Activated naive CD8-positive, alpha-beta T cell (primary cell): ENCODE data around the gene CSTPP1.
"Not testable (repeated sequence)": the region's sequence is repeated elsewhere in the genome, so short reads cannot be mapped to it uniquely, and the experiment has no call there.

Experiments
- H3K27ac Mint-ChIP-seq: one replicate; pipeline ENCODE4 v1.8.0; 2021; ENCODE audit warnings: mixed read lengths
- H3K27me3 Mint-ChIP-seq: one replicate; pipeline ENCODE4 v1.8.0; 2021; ENCODE audit warnings: mixed read lengths
- H3K36me3 Mint-ChIP-seq: one replicate; pipeline ENCODE4 v1.8.0; 2021; ENCODE audit warnings: mixed read lengths
- H3K4me1 Mint-ChIP-seq: one replicate; pipeline ENCODE4 v1.8.0; 2021; ENCODE audit warnings: low read depth, mixed read lengths
- H3K4me3 Mint-ChIP-seq: one replicate; pipeline ENCODE4 v1.8.0; 2021; ENCODE audit warnings: mild to moderate bottlenecking, mixed read lengths
- H3K9me3 Mint-ChIP-seq: one replicate; pipeline ENCODE4 v1.8.0; 2021; ENCODE audit warnings: low read depth, mixed read lengths

Gene CSTPP1

GRCh38 chr11:47083913-47084312 is 147.4 kb downstream of the CSTPP1 start:
- H3K4me3 Mint-ChIP-seq, result no peak overlapping the region
- H3K36me3 Mint-ChIP-seq, result no peaks in the 10 kb centered on the region
- no peaks in the 10 kb centered on the region for H3K9me3 Mint-ChIP-seq
- no peaks in the 10 kb centered on the region for H3K27me3 Mint-ChIP-seq
- H3K4me1 Mint-ChIP-seq, result no peaks in the 10 kb centered on the region
- no peak overlapping the region for H3K27ac Mint-ChIP-seq

GRCh38 chr11:47087801-47088200 is 151.2 kb downstream of the CSTPP1 start:
- Mint-ChIP-seq H3K9me3 (no peaks in the 10 kb centered on the region), H3K27ac (no peak overlapping the region), H3K27me3 (no peaks in the 10 kb centered on the region), H3K4me3 (no peak overlapping the region), H3K4me1 (no peaks in the 10 kb centered on the region), H3K36me3 (no peaks in the 10 kb centered on the region)

- H3K27me3 Mint-ChIP-seq, result no peaks in the 10 kb centered on the region
- no peaks in the 10 kb centered on the region for H3K9me3 Mint-ChIP-seq
- no peaks in the 10 kb centered on the region for H3K36me3 Mint-ChIP-seq
- H3K27ac Mint-ChIP-seq, result no peak overlapping the region
- H3K4me1 Mint-ChIP-seq, result no peaks in the 10 kb centered on the region
- H3K4me3 Mint-ChIP-seq, result no peak overlapping the region
Measured at GRCh38 chr11:47093541-47093940, 157.0 kb downstream of the CSTPP1 start.

- not testable (repeated sequence) for H3K36me3 Mint-ChIP-seq, H3K4me3 Mint-ChIP-seq, H3K27ac Mint-ChIP-seq, H3K27me3 Mint-ChIP-seq, H3K4me1 Mint-ChIP-seq, H3K9me3 Mint-ChIP-seq
Measured at GRCh38 chr11:47096871-47097270, 160.3 kb downstream of the CSTPP1 start.

- not testable (repeated sequence) for H3K4me1 Mint-ChIP-seq, H3K4me3 Mint-ChIP-seq, H3K27ac Mint-ChIP-seq, H3K27me3 Mint-ChIP-seq, H3K36me3 Mint-ChIP-seq, H3K9me3 Mint-ChIP-seq
Measured at GRCh38 chr11:47098223-47098622, 161.7 kb downstream of the CSTPP1 start.

GRCh38 chr11:47099214-47099917 is 162.8 kb downstream of the CSTPP1 start:
- H3K4me1 Mint-ChIP-seq, result peaks cover 6% of the 10 kb centered on the region
- H3K27me3 Mint-ChIP-seq, result no peaks in the 10 kb centered on the region
- no peaks in the 10 kb centered on the region for H3K9me3 Mint-ChIP-seq
- H3K4me3 Mint-ChIP-seq, result no peak overlapping the region
- H3K36me3 Mint-ChIP-seq, result peaks cover 1% of the 10 kb centered on the region
- H3K27ac Mint-ChIP-seq, result no peak overlapping the region

- Mint-ChIP-seq H3K36me3 (peaks cover 3% of the 10 kb centered on the region), H3K27ac (no peak overlapping the region), H3K27me3 (no peaks in the 10 kb centered on the region), H3K9me3 (no peaks in the 10 kb centered on the region), H3K4me3 (no peak overlapping the region), H3K4me1 (peaks cover 6% of the 10 kb centered on the region)
Measured at GRCh38 chr11:47099918-47100315, 163.4 kb downstream of the CSTPP1 start.

GRCh38 chr11:47101406-47101805 is 164.8 kb downstream of the CSTPP1 start:
- Mint-ChIP-seq H3K36me3 (peaks cover 3% of the 10 kb centered on the region), H3K27ac (no peak overlapping the region), H3K27me3 (no peaks in the 10 kb centered on the region), H3K9me3 (no peaks in the 10 kb centered on the region), H3K4me1 (peaks cover 6% of the 10 kb centered on the region), H3K4me3 (no peak overlapping the region)

GRCh38 chr11:47104261-47104950 is 167.8 kb downstream of the CSTPP1 start:
- Mint-ChIP-seq H3K9me3 (no peaks in the 10 kb centered on the region), H3K27me3 (no peaks in the 10 kb centered on the region), H3K4me1 (peaks cover 6% of the 10 kb centered on the region), H3K27ac (no peak overlapping the region), H3K4me3 (no peak overlapping the region), H3K36me3 (peaks cover 3% of the 10 kb centered on the region)

- H3K27ac Mint-ChIP-seq, result no peak overlapping the region
- peaks cover 3% of the 10 kb centered on the region for H3K36me3 Mint-ChIP-seq
- peaks cover 5% of the 10 kb centered on the region for H3K4me1 Mint-ChIP-seq
- H3K9me3 Mint-ChIP-seq, result no peaks in the 10 kb centered on the region
- no peak overlapping the region for H3K4me3 Mint-ChIP-seq
- H3K27me3 Mint-ChIP-seq, result no peaks in the 10 kb centered on the region
Measured at GRCh38 chr11:47105541-47105940, 169.0 kb downstream of the CSTPP1 start.

GRCh38 chr11:47105974-47106373 is 169.4 kb downstream of the CSTPP1 start:
- Mint-ChIP-seq H3K36me3 (peaks cover 3% of the 10 kb centered on the region), H3K27me3 (no peaks in the 10 kb centered on the region), H3K9me3 (no peaks in the 10 kb centered on the region)

GRCh38 chr11:47106798-47107411 is 170.3 kb downstream of the CSTPP1 start:
- Mint-ChIP-seq H3K4me3 (no peak overlapping the region), H3K9me3 (no peaks in the 10 kb centered on the region), H3K27ac (no peak overlapping the region)

More at GRCh38 chr11:47105974-47106373, 169.4 kb downstream of the CSTPP1 start:
- Mint-ChIP-seq H3K4me1 (peaks cover 5% of the 10 kb centered on the region), H3K27ac (no peak overlapping the region), H3K4me3 (no peak overlapping the region)

GRCh38 chr11:47107744-47108143 is 171.2 kb downstream of the CSTPP1 start:
- H3K36me3 Mint-ChIP-seq, result peaks cover 3% of the 10 kb centered on the region
- no peak overlapping the region for H3K27ac Mint-ChIP-seq
- peaks cover 1% of the 10 kb centered on the region for H3K4me1 Mint-ChIP-seq
- H3K9me3 Mint-ChIP-seq, result no peaks in the 10 kb centered on the region
- H3K27me3 Mint-ChIP-seq, result no peaks in the 10 kb centered on the region
- H3K4me3 Mint-ChIP-seq, result no peak overlapping the region

More at GRCh38 chr11:47106798-47107411, 170.3 kb downstream of the CSTPP1 start:
- Mint-ChIP-seq H3K27me3 (no peaks in the 10 kb centered on the region), H3K36me3 (peaks cover 3% of the 10 kb centered on the region), H3K4me1 (peaks cover 5% of the 10 kb centered on the region)

GRCh38 chr11:47108214-47108613 is 171.7 kb downstream of the CSTPP1 start:
- Mint-ChIP-seq H3K36me3 (peaks cover 3% of the 10 kb centered on the region), H3K9me3 (no peaks in the 10 kb centered on the region), H3K4me3 (no peak overlapping the region)

GRCh38 chr11:47109051-47109726 is 172.6 kb downstream of the CSTPP1 start:
- Mint-ChIP-seq H3K4me1 (no peaks in the 10 kb centered on the region), H3K36me3 (peaks cover 3% of the 10 kb centered on the region), H3K4me3 (no peak overlapping the region), H3K27me3 (no peaks in the 10 kb centered on the region), H3K27ac (no peak overlapping the region), H3K9me3 (no peaks in the 10 kb centered on the region)

More at GRCh38 chr11:47108214-47108613, 171.7 kb downstream of the CSTPP1 start:
- Mint-ChIP-seq H3K27me3 (no peaks in the 10 kb centered on the region), H3K4me1 (no peaks in the 10 kb centered on the region), H3K27ac (no peak overlapping the region)
